Cardiac muscle cell (in vitro differentiated cells and primary cell): ENCODE results near the gene NME3. TPM values are rescaled to one million over a fixed set of nuclear protein-coding genes. Genes with fewer than 3 reads are reported as not detected.
A peak's percentile ranks its signal among the peaks of the same experiment; 100 is the strongest.

Experiments used
- DNase-seq, 2 donors: peaks; one replicate each; pipeline versions ENCODE4 v3.0.0 to v3.0.0-alpha.2; 2010 to 2017; ENCODE audit warnings: low read depth in 1 of 2, low spot score in 1 of 2
- H3K27ac ChIP-seq: fragments of 200-600 bp; sonication (generic); 2 replicates; pipeline ENCODE4 v1.5.1; 2016
- H3K27me3 ChIP-seq: fragments of 200-600 bp; sonication (generic); 2 replicates; pipeline ENCODE4 v1.6.0; 2016; ENCODE audit warnings: control low read depth
- H3K36me3 ChIP-seq: fragments of 200-600 bp; sonication (generic); 2 replicates; pipeline ENCODE4 v1.5.1; 2016; ENCODE audit warnings: control low read depth
- H3K4me1 ChIP-seq: fragments of 200-600 bp; sonication (generic); 2 replicates; pipeline ENCODE4 v1.8.1; 2017; ENCODE audit warnings: low read depth, mild to moderate bottlenecking, mixed run types
- H3K4me3 ChIP-seq: fragments of 200-600 bp; sonication (generic); 2 replicates; pipeline ENCODE4 v1.5.1; 2016; ENCODE audit warnings: mild to moderate bottlenecking
- H3K9me3 ChIP-seq: fragments of 200-600 bp; sonication (generic); 2 replicates; pipeline ENCODE4 v1.5.1; 2017; ENCODE audit warnings: low read depth, mild to moderate bottlenecking, control low read depth
- polyA plus RNA-seq: library from polyadenylated mRNA; unstranded; fragments of >200 nt; fragmentation: Nextera tagmentation; extraction: Ambion mirVana; gene quantifications from 2 replicates; pipeline ENCODE4 v1.2.1, GENCODE V29; 2016
- total RNA-seq: library from RNA; depleted of rRNA; stranded (reverse); fragments of >200 nt; gene quantifications from 2 replicates; pipeline ENCODE4 v1.2.3, GENCODE V29; 2016
- TF ChIP-seq, protein P1 (sequence below): IDR thresholded peaks from 2 replicates; pipeline ENCODE4 v1.5.1; 2012; ENCODE audit warnings: low read depth, mild to moderate bottlenecking, low read length

Gene NME3
- total and polyA plus RNA-seq, 2 experiments from 2014 or later = 76.9 to 106 TPM

DNA sequence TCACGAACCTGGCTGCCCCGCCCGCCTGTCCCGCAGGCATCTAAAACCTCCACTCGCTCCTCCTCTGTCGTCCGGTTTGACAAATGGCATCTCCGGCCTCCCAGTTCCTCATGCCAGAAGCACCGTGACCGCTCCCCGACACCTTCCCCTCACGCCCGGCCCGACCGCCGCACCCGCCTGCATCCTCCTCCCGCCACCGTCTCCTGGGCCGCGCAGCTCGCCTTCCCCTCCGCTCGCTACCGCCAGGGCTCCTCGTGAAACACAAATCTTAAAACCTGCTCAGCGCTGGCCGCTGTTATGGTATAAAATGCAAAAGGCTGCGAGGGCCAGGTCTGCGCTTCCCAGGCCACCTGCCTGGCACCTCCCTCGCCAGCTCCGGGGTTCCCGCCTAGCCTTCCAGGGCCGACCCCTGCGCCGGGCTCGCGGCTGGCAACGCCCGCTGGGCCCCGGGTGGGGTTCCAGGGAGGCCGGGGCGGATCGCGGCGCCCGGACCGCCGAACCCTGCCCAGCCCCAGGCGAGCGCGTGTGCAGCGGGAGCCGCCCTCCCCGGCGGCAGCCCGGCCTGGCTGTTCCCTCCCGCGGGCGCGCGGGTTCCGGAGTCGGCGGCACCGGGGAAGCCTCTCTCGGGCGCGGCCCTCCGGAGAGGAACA, 10.5 kb upstream of the NME3 start:
- Histone ChIP-seq H3K9me3 (no peaks in the 10 kb centered on the region), H3K36me3 (no peaks in the 10 kb centered on the region), H3K27ac (peak overlapping the region; percentile 83), H3K4me1 (no peaks in the 10 kb centered on the region), H3K27me3 (no peaks in the 10 kb centered on the region), H3K4me3 (peak overlapping the region; percentile 79)
- TF ChIP-seq, protein P1, sequence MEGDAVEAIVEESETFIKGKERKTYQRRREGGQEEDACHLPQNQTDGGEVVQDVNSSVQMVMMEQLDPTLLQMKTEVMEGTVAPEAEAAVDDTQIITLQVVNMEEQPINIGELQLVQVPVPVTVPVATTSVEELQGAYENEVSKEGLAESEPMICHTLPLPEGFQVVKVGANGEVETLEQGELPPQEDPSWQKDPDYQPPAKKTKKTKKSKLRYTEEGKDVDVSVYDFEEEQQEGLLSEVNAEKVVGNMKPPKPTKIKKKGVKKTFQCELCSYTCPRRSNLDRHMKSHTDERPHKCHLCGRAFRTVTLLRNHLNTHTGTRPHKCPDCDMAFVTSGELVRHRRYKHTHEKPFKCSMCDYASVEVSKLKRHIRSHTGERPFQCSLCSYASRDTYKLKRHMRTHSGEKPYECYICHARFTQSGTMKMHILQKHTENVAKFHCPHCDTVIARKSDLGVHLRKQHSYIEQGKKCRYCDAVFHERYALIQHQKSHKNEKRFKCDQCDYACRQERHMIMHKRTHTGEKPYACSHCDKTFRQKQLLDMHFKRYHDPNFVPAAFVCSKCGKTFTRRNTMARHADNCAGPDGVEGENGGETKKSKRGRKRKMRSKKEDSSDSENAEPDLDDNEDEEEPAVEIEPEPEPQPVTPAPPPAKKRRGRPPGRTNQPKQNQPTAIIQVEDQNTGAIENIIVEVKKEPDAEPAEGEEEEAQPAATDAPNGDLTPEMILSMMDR = peak; percentile 4
- peak; percentile 29 to 37 for DNase-seq

DNA sequence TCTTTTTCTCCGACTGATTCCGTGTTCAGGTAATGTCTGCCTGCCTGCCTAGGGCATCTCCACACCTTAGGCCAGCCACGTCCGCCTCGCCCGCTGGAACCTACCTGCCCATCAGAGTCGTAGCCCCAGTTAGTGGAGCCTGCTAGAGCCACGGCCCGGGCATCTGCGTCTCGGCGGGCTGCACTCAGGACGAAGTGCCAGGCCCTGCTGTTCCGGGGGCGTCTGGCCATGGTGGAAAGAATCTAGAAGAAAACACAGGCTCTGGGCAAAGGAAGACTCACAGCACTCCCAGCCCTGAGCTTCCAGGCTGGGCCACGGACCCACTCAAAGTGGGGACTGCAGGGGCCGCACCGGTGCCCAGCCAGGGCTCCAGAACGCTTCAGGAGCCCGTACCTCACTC, 9.9 kb upstream of the NME3 start:
- H3K27ac ChIP-seq = peak overlapping the region; percentile 83
- TF ChIP-seq, protein P1 = no peak

DNA sequence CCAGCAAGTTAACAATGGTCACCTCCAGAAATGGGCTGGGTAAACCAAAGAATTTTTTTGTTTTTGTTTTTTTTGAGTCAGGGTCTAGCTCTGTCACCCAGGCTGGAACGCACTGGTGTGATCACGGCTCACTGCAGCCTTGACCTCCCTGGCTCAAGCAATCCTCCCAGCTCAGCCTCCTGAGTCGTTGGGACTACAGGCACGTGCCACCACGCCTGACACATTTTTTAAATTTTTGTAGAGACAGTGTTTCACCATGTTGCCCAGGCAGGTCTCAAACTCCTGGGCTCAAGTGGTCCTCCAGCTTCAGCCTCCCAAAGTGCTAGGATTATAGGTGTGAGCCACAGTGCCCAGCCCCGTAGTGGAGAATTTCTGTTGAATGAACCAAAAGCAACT, 9.3 kb upstream of the NME3 start:
- DNase-seq = no peak
- Histone ChIP-seq H3K27ac (no peak overlapping the region), H3K4me3 (no peak overlapping the region), H3K9me3 (no peaks in the 10 kb centered on the region), H3K27me3 (no peaks in the 10 kb centered on the region), H3K36me3 (no peaks in the 10 kb centered on the region), H3K4me1 (no peaks in the 10 kb centered on the region)
- TF ChIP-seq, protein P1 = no peak

More for the DNA sequence above, 9.9 kb upstream of the NME3 start:
- Histone ChIP-seq H3K4me3 (peak overlapping the region; percentile 79), H3K4me1 (no peaks in the 10 kb centered on the region), H3K36me3 (no peaks in the 10 kb centered on the region), H3K27me3 (no peaks in the 10 kb centered on the region), H3K9me3 (no peaks in the 10 kb centered on the region)
- no peak for DNase-seq

DNA sequence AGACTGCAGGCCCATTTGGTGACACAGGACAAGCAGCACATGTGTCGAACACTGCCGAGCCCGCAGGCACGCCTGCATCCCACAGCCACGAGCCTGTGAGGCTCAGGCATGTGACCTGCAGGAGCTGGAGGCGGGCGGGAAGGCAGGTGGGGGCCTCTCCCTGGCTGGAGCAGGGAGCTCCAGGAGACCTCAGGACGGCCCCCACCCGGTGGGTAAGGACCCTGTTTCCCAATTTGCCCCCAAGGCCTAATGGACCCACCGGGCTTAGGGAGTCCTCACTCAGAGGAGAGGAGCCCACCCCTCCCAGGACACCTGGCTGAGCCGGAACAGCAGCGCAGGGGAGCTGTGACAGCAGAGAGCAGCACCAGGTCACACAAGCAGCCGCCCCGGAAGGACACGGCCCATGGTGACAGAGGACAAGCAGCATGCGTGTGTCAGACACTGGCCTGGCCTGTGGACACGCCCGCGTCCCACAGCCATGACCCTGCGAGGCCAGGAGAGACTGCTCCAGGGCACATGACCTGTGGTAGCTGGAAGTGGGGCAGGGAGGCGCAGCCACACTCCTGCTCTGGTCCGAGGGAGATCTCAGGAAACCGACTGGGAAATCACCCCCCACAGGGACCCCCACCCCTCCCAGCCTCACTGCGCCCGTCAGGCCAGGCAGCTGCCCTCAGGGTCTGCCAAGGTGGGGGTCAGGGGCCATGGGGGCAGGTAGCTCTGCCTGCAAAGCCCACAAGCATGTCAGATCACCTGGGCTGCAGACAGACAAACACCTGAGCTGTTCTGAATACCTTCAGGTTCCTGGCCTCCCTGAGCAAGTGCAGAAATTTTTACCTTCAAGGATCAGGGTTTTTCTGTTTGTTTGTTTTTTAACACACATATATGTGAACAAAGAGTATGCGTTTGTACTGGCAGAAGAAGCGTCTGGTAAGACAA, 8.7 kb upstream of the NME3 start:
- no peaks in the 10 kb centered on the region for H3K9me3 ChIP-seq
- no peaks in the 10 kb centered on the region for H3K4me1 ChIP-seq
- TF ChIP-seq, protein P1 = no peak
- no peak for DNase-seq
- H3K27ac ChIP-seq = no peak overlapping the region
- no peaks in the 10 kb centered on the region for H3K27me3 ChIP-seq
- no peaks in the 10 kb centered on the region for H3K36me3 ChIP-seq
- H3K4me3 ChIP-seq = no peak overlapping the region

DNA sequence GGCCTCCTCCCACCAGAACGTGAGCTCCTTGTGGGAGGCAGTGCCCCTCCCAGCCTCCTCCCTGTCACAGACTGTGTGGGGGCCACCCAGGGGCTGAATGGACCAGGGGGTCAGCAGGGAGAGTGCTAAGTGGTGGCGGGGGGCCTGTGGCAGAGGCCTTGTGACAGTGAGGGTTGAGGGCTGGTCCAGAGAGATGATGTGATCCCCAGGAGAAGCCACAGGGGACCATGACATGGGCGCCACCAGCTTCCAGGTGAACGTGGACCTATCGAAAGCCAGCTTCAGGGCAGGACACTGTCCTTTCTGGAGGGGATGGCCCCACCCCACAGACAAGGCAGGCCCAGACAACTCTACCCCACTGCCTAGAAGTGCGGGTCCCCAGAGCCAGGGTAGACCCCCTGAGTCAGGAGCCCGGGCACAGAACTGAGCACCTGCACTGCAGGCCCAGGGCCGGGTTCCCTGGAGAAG, 7.9 kb upstream of the NME3 start:
- no peak overlapping the region for H3K27ac ChIP-seq
- H3K27me3 ChIP-seq = no peaks in the 10 kb centered on the region
- H3K4me3 ChIP-seq = no peak overlapping the region
- no peaks in the 10 kb centered on the region for H3K36me3 ChIP-seq
- peaks cover 3% of the 10 kb centered on the region for H3K4me1 ChIP-seq
- TF ChIP-seq, protein P1 = no peak
- DNase-seq = no peak
- H3K9me3 ChIP-seq = no peaks in the 10 kb centered on the region
